Kidney glomerular epithelial cell (primary cell): ENCODE results near the gene ACAA1.

ENCODE experiments used
- DNase-seq: peaks from one replicate; lab custom pipeline; 2025; lab: John Stamatoyannopoulos, UW

Gene ACAA1

DNA sequence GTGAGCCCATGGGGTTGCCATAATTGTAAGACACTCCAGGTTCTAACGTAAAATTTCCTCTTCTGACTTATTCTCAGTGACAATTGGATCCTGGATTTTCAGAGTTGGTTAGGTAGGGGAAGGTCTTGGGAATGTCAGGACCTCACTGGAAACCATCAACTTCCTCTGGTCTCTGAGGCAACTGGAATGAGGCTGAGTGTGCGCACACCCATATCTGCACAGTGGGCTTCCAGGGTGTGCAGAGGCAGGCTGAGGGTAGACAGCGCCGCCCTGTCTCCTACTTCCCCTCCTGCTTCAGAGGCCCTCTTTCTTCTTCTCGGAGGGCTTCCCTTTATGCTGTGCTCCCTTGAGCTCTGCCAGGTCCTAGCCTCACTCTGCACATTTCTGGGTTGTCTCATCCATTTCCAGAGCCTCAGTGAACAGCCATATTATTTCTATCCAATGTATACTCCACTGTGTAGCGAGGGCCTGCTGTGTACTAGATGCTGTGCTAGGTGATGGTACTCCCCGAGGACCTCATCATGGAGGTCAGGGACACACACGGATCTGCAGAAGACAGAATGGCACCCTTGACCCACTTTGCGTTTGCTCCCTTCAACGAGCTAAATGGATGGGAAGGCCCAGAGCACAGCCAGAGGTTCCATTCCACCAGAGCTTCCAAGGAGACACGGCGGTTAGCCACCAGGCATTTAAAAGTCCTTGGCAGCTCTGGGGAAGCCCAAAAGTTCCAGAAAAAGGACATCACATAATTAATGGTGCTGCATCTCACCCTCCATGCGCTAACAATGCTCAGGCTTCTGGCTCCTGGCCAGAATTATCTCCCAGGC, 18.3 kb downstream of the ACAA1 start:
- DNase-seq = no peak

GRCh38 chr3:38117748-38118420, 19.0 kb downstream of the ACAA1 start:
- DNase-seq = peak; percentile 25

- DNase-seq = no peak
Measured at GRCh38 chr3:38117163-38117716, 19.7 kb downstream of the ACAA1 start.

DNA sequence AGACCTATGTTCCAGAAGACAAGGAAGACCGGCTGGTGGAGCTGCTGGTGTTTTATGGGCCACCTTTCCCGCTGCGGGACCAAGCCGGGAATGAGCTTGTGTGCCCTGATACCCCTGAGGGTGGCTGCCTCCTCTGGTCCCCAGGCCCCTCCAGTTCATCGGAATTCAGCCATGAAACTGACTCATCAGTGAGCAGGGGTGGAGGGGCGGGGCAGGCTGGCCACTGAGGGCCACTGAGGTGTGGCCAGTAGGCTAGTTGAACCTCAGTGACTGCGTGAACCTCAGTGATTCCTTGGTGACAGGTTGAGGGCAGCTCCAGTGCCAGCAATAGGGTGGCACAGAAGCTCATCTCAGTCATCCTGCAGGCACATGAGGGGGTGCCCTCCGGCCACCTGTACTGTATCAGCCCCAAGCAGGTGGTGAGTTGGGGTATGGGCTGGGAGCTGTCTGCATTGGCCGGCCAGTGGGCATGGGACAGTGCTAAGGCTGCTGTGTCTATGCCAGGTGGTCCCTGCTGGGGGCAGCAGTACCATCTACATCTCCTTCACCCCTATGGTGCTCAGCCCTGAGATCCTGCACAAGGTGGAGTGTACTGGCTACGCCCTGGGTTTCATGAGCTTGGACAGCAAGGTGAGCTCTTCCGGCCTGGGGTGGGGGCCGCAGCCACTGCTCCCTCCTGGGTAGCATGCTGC, 20.3 kb downstream of the ACAA1 start:
- no peak for DNase-seq

- DNase-seq = no peak
Measured at GRCh38 chr3:38115645-38116427, 21.1 kb downstream of the ACAA1 start.

DNA sequence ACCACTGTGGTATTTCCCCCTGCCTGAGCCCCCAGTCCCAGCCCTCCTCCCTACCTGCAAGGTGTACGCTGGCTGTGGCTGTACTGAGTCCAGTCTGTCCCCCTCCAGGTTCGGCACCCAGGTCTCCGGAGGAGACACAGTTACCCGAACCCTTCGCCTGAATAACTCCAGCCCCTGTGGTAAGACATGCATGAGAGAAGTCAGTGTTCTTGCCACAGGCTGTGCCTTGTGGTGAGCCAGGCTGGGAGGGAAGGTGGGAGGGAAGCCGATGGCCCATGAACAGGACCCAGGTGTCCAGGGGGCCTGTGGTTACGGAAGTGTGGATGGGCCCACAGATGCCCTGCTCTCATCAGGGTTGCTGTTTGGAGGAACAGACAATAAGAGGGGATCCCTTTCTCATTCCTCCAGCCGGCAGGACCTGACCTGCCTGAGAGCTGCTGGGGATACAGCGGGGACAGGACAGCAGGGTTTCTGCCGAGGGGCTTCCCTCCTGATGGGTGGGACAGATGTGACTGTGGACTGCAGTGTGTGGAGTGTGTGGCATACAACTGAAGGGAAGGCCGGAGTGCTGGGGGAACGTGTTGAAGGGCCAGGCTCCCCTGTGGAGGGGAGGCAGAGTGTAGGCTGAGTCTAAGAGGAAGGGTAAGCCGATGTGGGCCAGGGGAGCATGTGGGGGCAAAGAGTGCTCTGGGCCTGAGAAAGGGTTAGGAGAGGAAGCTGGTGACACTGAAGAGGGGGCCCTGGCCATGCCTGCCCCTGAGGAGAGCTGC, 21.9 kb downstream of the ACAA1 start:
- peak; percentile 9 for DNase-seq

GRCh38 chr3:38114052-38114874, 22.7 kb downstream of the ACAA1 start:
- no peak for DNase-seq

- DNase-seq = no peak
Measured at GRCh38 chr3:38112378-38112761, 24.6 kb downstream of the ACAA1 start.

DNA sequence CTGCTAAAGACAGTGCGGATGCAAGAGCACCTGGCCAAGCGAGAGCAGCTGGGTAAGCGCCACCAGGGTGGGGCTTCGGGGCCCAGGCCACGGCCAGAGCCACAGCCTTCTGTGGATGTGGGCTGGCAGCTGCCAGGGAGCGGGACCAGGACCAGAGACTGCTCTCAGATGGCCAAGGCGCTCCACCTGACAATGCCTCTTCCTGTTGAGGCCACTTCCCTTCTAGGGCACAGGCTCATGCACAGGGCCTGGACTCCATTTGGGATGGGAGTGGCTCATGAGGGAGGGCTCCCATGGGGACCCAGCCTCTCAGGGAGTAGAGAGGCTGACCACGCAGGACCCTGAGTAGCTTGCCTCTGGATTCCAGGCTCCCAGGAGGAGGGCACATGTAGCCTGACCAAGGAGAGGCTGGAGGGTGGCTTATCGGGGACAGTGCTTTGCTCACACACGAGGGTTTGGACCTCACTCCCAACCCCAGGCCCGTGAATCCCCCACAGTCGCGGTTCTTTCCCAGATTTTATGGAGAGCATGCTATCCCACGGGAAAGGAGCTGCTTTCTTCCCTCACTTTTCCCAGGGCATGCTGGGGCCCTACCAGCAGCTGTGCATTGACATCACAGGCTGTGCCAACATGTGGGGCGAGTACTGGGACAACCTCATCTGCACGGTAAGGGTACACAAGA, 25.1 kb downstream of the ACAA1 start:
- DNase-seq = no peak

- no peak for DNase-seq
Measured at GRCh38 chr3:38111201-38111600, 25.7 kb downstream of the ACAA1 start.

GRCh38 chr3:38110314-38111050, 26.4 kb downstream of the ACAA1 start:
- no peak for DNase-seq

- DNase-seq = no peak
Measured at GRCh38 chr3:38109580-38110313, 27.2 kb downstream of the ACAA1 start.

- no peak for DNase-seq
Measured at GRCh38 chr3:38108649-38109579, 28.0 kb downstream of the ACAA1 start.

- DNase-seq = no peak
Measured at GRCh38 chr3:38107911-38108648, 28.8 kb downstream of the ACAA1 start.

DNA sequence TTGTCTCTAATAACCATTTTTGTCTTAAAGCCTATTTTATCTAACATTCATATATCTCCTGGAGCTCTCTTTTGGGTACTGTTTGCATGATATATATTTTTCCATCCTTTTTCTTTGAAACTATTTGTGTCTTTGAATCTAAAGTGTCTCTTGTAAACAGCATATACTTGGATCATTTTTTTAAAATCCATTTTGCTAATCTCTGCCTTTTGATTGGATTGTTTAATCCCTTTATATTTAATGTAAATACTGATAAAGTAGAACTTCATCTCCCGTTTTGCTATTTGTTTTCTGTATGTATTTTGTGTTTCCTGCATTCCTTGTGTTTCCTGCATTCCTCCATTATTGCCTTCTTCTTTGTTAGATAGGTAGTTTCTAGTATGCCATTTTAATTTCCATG, 31.4 kb downstream of the ACAA1 start:
- no peak for DNase-seq

- DNase-seq = no peak
Measured at GRCh38 chr3:38102444-38102814, 34.5 kb downstream of the ACAA1 start.
